Measurements from ENCODE around the gene TLR6. TPM values are rescaled to one million over a fixed set of nuclear protein-coding genes. Genes with fewer than 3 reads are reported as not detected.
A peak's percentile ranks its signal among the peaks of the same experiment; 100 is the strongest.

The TLR6 gene
- total and polyA plus RNA-seq, 10 of the 15 experiments (the other 5 are each of a cell fraction or from before 2014, with no cell fraction given): 1.1 to 49.4 (median 12.5) TPM

DNA sequence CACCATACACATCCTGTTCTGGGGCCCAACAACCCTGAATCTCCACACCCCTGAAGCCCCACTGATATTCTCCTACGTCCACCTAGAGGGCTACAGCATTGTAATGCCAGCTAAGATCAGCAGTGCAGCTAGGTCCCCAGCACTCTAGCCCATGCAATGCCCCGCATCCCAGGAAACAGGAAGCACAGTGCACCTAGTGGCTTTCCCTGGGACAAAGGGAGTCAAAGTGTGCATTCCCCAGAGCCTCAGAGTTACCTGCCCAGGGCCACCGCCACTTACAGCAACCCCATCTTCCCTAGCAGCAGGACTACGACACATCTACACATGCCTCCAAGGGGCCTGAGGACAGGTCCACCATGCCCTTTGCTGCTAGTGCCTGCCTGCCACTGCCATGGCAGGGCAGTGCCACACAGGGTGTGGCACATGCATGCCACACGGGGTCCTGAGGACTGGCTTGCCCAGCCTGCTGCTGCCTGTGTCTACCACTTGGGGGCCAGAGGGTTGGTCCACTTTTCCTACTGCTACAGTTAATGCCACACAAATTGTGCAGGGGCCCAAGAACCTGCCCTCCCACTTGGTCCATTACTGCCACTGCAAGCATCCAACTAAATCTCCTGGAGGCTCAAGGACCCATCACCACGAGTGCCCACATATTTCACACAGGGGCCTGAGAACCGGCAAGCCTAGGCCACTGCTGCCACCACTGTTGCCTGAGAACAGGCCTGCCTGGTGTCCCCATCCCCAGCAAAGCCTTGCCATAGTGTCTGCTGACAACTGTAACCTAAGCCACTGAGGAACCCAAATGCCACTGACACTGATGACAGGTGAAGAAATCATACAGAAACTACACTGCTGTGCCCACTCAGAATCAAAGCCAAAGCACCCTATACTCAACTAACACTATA is 23.7 kb downstream of the TLR6 start:
- 86% methylated on average over 7 of the region's 7 CpGs for WGBS (ENCODE audit: insufficient coverage, insufficient replicate concordance, low lambda C conversion rate, missing lambda C conversion rate)
- Histone ChIP-seq H3K4me1 (ENCODE audit: control insufficient read depth, insufficient read depth, low read length) (no peaks in the 10 kb centered on the region), H3K9ac (ENCODE audit: control insufficient read depth, insufficient read depth, low read length) (no peak overlapping the region), H3K9me3 (replicated peaks; ENCODE audit: control insufficient read depth, insufficient read depth, low read length) (peaks cover 31% of the 10 kb centered on the region), H3K27ac (ENCODE audit: control insufficient read depth, insufficient read depth) (no peak overlapping the region), H3K4me3 (no peak overlapping the region), H4K20me1 (ENCODE audit: control insufficient read depth, insufficient read depth) (no peaks in the 10 kb centered on the region), H3K27me3 (replicated peaks in 1 of 2; ENCODE audit: control insufficient read depth in 2 of 2, insufficient read depth in 2 of 2, low read length in 1 of 2) (no peaks in the 10 kb centered on the region), H2AFZ (ENCODE audit: control insufficient read depth, low read depth, low read length) (no peak overlapping the region), H3K4me2 (ENCODE audit: control insufficient read depth, insufficient read depth) (no peak overlapping the region), H3K36me3 (ENCODE audit: control insufficient read depth in 2 of 2, insufficient read depth in 2 of 2, low read length in 1 of 2) (peaks cover 0 to 3% of the 10 kb centered on the region in 2 experiments; a peak in 3 of 4 replicates), H3K79me2 (ENCODE audit: control insufficient read depth, insufficient read depth, low read length) (peaks cover 28% of the 10 kb centered on the region)
- ChIA-PET POLR2A (interaction anchor here (1.0 to 1.6 kb wide), 3 partner anchors 10 to 22 kb away, joined by 3 to 10 read pairs (median 5); no protein-coding TSS in a partner anchor), RAD21 (ENCODE audit: unreplicated experiment) (no interaction called here), CTCF (interaction anchor here (1.1 to 2.1 kb wide), 2 partner anchors 11 kb away, joined by 3 to 9 read pairs; no protein-coding TSS in a partner anchor), SMC1A (ENCODE audit: uncharacterized antibody, unreplicated experiment) (interaction anchor here (0.9 to 1.5 kb wide), 4 partner anchors 11 to 101 kb away, joined by 3 to 5 read pairs (median 4); no protein-coding TSS in a partner anchor)
- no peak for FAIRE-seq
- TF ChIP-seq, protein P1, sequence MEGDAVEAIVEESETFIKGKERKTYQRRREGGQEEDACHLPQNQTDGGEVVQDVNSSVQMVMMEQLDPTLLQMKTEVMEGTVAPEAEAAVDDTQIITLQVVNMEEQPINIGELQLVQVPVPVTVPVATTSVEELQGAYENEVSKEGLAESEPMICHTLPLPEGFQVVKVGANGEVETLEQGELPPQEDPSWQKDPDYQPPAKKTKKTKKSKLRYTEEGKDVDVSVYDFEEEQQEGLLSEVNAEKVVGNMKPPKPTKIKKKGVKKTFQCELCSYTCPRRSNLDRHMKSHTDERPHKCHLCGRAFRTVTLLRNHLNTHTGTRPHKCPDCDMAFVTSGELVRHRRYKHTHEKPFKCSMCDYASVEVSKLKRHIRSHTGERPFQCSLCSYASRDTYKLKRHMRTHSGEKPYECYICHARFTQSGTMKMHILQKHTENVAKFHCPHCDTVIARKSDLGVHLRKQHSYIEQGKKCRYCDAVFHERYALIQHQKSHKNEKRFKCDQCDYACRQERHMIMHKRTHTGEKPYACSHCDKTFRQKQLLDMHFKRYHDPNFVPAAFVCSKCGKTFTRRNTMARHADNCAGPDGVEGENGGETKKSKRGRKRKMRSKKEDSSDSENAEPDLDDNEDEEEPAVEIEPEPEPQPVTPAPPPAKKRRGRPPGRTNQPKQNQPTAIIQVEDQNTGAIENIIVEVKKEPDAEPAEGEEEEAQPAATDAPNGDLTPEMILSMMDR (IDR thresholded peaks at IDR 0.05 in 2 of 3, conservative IDR thresholded peaks at IDR 0.05 in 1 of 3; ENCODE audit: control insufficient read depth in 2 of 3, extremely low read depth in 1 of 3, insufficient read depth in 1 of 3, low read depth in 3 of 3, low read length in 3 of 3): peak in 2 of 3 experiments; percentile 25; a peak in 2 of 6 replicates
- TF ChIP-seq ZNF207 (IDR thresholded peaks at IDR 0.05; ENCODE audit: borderline replicate concordance) (no peak), NFXL1 (IDR thresholded peaks at IDR 0.05; ENCODE audit: borderline replicate concordance) (no peak)
- in situ Hi-C loops (cut with MboI) (no loop called here), intact Hi-C loops (cut with micrococcal nuclease; ENCODE audit: unreplicated experiment) (no loop called here)
- peak; percentile 71 for ATAC-seq
- BruUV-seq (replicated peaks): no TSS peak
- DNase-seq (ENCODE audit: low read depth, low spot score): no peak
